Bronchial epithelial cell (primary cell): Measurements from ENCODE around the gene KRT80. TPM values are rescaled to one million over a fixed set of nuclear protein-coding genes. Genes with fewer than 3 reads are reported as not detected.

Source experiments
- DNase-seq: peaks from one replicate; pipeline ENCODE4 v3.0.0-alpha.2; 2010; ENCODE audit warnings: low read depth
- FAIRE-seq: peaks from 2 replicates; lab custom pipeline; 2011; peaks lifted over from hg19 to GRCh38; lab: Jason Lieb, UNC
- H3K27me3 ChIP-seq: 2 replicates; pipeline ENCODE4 v1.5.1; 2011; ENCODE audit warnings: low read length; ENCODE audit not compliant: control insufficient read depth, insufficient read depth
- H3K36me3 ChIP-seq: 2 replicates; pipeline ENCODE4 v1.5.1; 2011; ENCODE audit warnings: low read length; ENCODE audit not compliant: control insufficient read depth, insufficient read depth
- H3K4me3 ChIP-seq: 2 replicates; pipeline ENCODE4 v1.5.1; 2011; ENCODE audit warnings: mild to moderate bottlenecking, low read depth, low read length, control low read depth
- total RNA-seq: library from RNA; depleted of rRNA; stranded (reverse); fragments of >200 nt; gene quantifications from 2 replicates; pipeline ENCODE4 v1.2.1, GENCODE V29; 2014
- TF ChIP-seq, protein P1 (sequence below): IDR thresholded peaks from 2 replicates; pipeline ENCODE4 v1.5.1; 2011; ENCODE audit warnings: mild to moderate bottlenecking, moderate library complexity, low read length, control low read depth, inconsistent platforms; ENCODE audit not compliant: insufficient read depth, severe bottlenecking

KRT80 gene
- total RNA-seq, 1 donor from 2014 or later = 14.7 TPM

DNA sequence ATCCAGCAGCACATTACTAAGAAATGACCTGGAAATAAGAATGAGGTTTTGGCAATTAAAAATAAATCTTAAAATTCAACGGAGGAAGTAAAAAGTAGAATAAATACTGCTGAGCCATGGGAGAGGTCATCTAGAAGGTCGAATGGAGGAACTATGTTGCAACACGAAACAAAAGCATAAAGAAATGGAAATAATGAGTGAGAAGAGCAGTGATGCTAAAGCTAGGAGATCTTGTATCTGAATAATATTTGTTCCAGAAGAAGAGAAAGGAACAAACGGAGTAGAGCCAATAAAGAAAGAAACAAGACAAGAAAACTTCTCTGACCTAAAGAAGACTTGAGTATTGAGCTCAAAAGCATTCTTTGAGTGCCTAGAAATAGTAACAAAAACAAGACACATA lies 34.6 kb upstream of the KRT80 start:
- Histone ChIP-seq H3K36me3 (no peaks in the 10 kb centered on the region), H3K4me3 (no peak overlapping the region), H3K27me3 (no peaks in the 10 kb centered on the region)
- FAIRE-seq (no peak), DNase-seq (no peak)
- TF ChIP-seq, protein P1, sequence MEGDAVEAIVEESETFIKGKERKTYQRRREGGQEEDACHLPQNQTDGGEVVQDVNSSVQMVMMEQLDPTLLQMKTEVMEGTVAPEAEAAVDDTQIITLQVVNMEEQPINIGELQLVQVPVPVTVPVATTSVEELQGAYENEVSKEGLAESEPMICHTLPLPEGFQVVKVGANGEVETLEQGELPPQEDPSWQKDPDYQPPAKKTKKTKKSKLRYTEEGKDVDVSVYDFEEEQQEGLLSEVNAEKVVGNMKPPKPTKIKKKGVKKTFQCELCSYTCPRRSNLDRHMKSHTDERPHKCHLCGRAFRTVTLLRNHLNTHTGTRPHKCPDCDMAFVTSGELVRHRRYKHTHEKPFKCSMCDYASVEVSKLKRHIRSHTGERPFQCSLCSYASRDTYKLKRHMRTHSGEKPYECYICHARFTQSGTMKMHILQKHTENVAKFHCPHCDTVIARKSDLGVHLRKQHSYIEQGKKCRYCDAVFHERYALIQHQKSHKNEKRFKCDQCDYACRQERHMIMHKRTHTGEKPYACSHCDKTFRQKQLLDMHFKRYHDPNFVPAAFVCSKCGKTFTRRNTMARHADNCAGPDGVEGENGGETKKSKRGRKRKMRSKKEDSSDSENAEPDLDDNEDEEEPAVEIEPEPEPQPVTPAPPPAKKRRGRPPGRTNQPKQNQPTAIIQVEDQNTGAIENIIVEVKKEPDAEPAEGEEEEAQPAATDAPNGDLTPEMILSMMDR = no peak

DNA sequence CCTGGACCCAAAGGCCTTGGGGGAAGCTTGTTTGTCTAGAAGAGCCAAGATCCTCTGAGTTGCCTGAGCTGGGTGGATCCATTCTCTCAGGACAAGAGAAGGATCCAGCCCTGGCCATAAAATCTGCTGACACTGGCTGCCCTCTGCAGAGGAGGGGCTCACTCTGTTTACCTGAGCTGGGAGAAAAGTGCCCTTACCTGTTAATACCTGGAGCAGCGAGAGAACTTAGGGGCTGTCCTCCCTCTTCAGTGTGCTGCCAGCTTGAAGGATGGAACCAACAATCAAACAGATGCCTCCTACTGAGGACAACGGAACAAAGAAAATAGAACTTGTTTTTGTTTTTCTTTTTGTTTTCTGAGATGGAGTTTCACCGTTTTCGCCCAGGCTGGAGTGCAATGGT lies 33.9 kb upstream of the KRT80 start:
- no peaks in the 10 kb centered on the region for H3K36me3 ChIP-seq
- no peaks in the 10 kb centered on the region for H3K27me3 ChIP-seq
- no peak for DNase-seq
- H3K4me3 ChIP-seq = no peak overlapping the region
- TF ChIP-seq, protein P1 = no peak
- FAIRE-seq = peak; percentile 13

DNA sequence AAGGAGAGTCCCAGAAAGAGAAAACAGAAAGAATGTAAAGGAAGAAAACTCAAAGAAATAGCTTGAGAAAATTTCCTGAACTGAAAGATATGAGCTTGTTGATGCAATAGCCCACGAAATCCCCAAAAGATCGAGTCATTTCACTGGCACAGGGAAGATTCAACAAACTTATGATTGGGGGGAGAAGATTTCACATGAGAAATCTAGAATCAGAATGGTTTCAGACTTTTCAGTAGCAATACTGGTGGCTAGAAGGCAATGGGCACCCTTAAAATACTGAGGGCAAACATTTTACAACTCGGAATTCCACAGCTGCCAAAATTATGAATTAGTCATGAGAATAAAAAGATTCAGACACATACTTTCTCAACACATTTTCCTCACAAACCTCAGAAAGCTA lies 32.3 kb upstream of the KRT80 start:
- DNase-seq = no peak
- TF ChIP-seq, protein P1 = no peak
- Histone ChIP-seq H3K27me3 (no peaks in the 10 kb centered on the region), H3K36me3 (no peaks in the 10 kb centered on the region), H3K4me3 (no peak overlapping the region)
- no peak for FAIRE-seq

DNA sequence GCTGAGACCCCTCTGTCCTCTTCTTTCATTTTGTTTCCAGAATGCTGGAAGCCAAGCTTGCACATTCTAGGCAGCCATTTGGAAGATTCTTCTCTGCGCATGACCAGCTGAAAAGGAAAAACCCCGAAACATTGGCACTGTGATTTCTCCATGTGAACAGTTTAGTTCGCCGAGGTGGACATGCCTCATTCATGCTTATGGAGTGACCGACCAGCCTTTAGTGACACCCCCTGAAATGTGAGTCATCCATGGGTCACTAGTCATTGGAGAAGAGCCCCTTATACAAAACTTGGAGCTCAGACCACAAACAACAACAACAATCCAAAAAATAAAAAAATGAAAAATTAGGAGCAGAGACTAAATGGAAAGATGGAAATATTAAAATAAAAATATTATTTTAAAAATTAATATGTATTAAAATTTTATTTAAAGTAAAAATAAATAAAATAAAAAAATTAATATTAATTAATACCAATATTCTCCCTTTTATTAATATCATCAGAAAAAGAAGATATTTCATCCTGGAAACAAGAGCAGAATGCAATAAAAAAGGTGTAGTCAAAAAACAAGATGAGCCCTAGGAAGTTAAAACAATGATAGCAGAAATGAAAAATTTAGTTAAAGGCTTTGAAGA lies 31.7 kb upstream of the KRT80 start:
- DNase-seq (no peak), FAIRE-seq (no peak)
- TF ChIP-seq, protein P1 = no peak

DNA sequence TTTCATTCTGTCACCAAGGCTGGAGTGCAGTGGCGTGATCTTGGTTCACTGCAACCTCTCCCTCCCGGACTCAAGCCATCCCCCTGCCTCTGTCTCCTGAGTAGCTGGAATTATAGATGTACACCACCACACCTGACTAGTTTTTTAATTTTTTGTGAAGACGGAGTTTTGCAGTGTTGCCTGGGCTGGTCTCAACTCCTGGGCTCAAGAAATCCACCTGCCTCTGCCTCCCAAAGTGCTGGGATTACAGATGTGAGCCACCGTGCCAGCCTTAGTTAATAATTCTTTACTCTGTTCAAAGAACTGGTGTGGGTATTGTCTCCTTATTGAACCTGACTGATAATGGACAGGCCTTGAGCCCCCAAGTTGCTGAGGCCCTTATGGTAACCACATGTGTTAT lies 30.9 kb upstream of the KRT80 start:
- FAIRE-seq = no peak
- Histone ChIP-seq H3K36me3 (no peaks in the 10 kb centered on the region), H3K4me3 (no peak overlapping the region), H3K27me3 (no peaks in the 10 kb centered on the region)
- DNase-seq = no peak
- TF ChIP-seq, protein P1 = no peak

More for the DNA sequence above, 31.7 kb upstream of the KRT80 start:
- Histone ChIP-seq H3K27me3 (no peaks in the 10 kb centered on the region), H3K4me3 (no peak overlapping the region), H3K36me3 (no peaks in the 10 kb centered on the region)

DNA sequence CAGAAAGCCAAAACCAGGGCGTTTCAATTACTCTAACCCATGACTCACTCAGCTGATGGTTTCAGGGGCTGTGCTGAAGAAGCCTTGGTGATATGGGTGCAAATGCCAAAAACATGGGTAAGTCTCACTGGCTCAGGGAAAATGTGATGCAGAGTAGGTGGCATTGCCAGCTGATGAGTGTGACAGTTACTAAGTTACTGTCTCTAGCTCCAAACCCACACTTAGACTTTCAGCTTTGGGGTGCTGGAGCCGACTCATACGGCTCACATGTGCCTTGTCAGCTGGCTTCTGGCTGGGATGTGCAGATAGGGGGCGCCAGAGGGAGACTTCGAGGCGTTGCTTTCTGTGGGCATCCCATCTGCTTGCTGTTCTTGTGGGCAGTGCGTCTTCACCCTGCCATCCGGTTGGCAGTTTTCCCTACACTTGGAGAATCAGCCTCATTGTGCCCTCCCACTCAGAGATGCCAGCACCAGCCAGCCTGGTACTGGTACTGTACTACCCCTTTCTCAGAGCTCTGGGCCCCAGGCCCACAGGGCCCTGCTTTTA lies 30.2 kb upstream of the KRT80 start:
- FAIRE-seq (no peak), DNase-seq (peak; percentile 80)
- no peaks in the 10 kb centered on the region for H3K27me3 ChIP-seq
- H3K36me3 ChIP-seq = no peaks in the 10 kb centered on the region
- TF ChIP-seq, protein P1 = peak; percentile 83
- no peak overlapping the region for H3K4me3 ChIP-seq
